Stomach (tissue), 9 donors: ENCODE results near the gene ELP1. TPM values are rescaled to one million over a fixed set of nuclear protein-coding genes. Genes with fewer than 3 reads are reported as not detected.
"Not testable (repeated sequence)": the region's sequence is repeated elsewhere in the genome, so short reads cannot be mapped to it uniquely, and the experiment has no call there.

Experiments used
- DNase-seq, 2 donors: peaks; one replicate each; pipeline versions ENCODE4 v3.0.0 to v3.0.0-alpha.2; 2013 to 2019
- H3K27ac ChIP-seq, 5 donors: fragments of 200-600 bp in 4 of 5; sonication (generic) in 4 of 5; one replicate each; pipeline ENCODE4 v1.5.1; 2013 to 2019; ENCODE audit warnings: mild to moderate bottlenecking in 1 of 5, moderate library complexity in 1 of 5
- H3K27me3 ChIP-seq, 3 donors: fragments of 200-600 bp; sonication (generic); one replicate each; pipeline ENCODE4 v1.5.1; 2017 to 2019; ENCODE audit warnings: mixed run types in 1 of 3
- H3K36me3 ChIP-seq, 4 donors: fragments of 200-600 bp; sonication (generic); 1 replicate in 3 of 4; 2 replicates in 1 of 4; pipeline ENCODE4 v1.5.1; 2016 to 2019
- H3K4me1 ChIP-seq, 4 donors: fragments of 200-600 bp; sonication (generic); one replicate each; pipeline ENCODE4 v1.5.1; 2016 to 2019
- H3K4me3 ChIP-seq, 4 donors: fragments of 200-600 bp; sonication (generic) in 3 of 4; one replicate each; pipeline ENCODE4 v1.5.1; 2016 to 2019; ENCODE audit warnings: mild to moderate bottlenecking in 1 of 4
- H3K9me3 ChIP-seq, 4 donors: fragments of 200-600 bp; sonication (generic); one replicate each; pipeline ENCODE4 v1.5.1; 2016 to 2019
- CTCF ChIP-seq, 7 experiments: fragments of 450-650 bp in 4 of 7; fragments of 200-600 bp in 3 of 7; sonication (generic) in 3 of 7; IDR thresholded peaks; one replicate each; pipeline ENCODE4 v1.5.1; 2016 to 2019; ENCODE audit warnings: antibody characterized with exemption in 7 of 7, control low read depth in 2 of 7, mild to moderate bottlenecking in 1 of 7
- EP300 ChIP-seq: sonication (generic); formaldehyde crosslinking; IDR thresholded peaks from one replicate; pipeline ENCODE4 v1.6.1; 2017; ENCODE audit warnings: antibody characterized with exemption
- POLR2A ChIP-seq, 4 donors: fragments of 450-650 bp; IDR thresholded peaks; one replicate each; pipeline ENCODE4 v1.6.1; 2016; ENCODE audit warnings: antibody characterized with exemption in 4 of 4, control low read depth in 2 of 4, mild to moderate bottlenecking in 1 of 4, moderate library complexity in 1 of 4
- POLR2AphosphoS5 ChIP-seq, 3 donors: sonication (generic); formaldehyde crosslinking; IDR thresholded peaks; one replicate each; pipeline ENCODE4 v1.6.1; 2016; ENCODE audit warnings: antibody characterized with exemption in 3 of 3
- WGBS, 5 donors: extraction: QIAGEN DNeasy Blood & Tissue Kit in 3 of 5; methylation state at CpG; one replicate each; pipeline versions ENCODE4 v1.1.5 to v1.1.7; 2013 to 2018; 5-methylcytosine and 5-hydroxymethylcytosine counted together
- intact Hi-C: fragments of 100-400 bp; cut with DNase I; formaldehyde crosslinking; loops from one replicate; pipeline ENCODE4 v1.15.1; 2023; ENCODE audit warnings: low total_unique reads
- polyA plus RNA-seq, 3 donors: library from polyadenylated mRNA; stranded (reverse); fragments of 200-250 nt; gene quantifications; one replicate each; pipeline ENCODE4 v1.2.3, GENCODE V29; 2013
- total RNA-seq, 5 donors: library from RNA; depleted of rRNA; stranded (reverse); fragments of >200 nt; gene quantifications; one replicate each; pipeline versions ENCODE4 v1.1.0 to v1.2.3, GENCODE V29; 2014 to 2016
- donor health status: healthy with polysubstance abuse.
- donor health status: Bipolar disorder and iron deficiency.
- donor health status: healthy.

The ELP1 gene
- total and polyA plus RNA-seq, 8 donors = 6.0 to 47.3 (median 19.0) TPM

GRCh38 chr9:108924466-108924865 lies 9.5 kb downstream of the ELP1 start:
- Histone ChIP-seq H3K36me3 (peaks cover 40 to 100% (median 98%) of the 10 kb centered on the region in 4 donors), H3K27me3 (no peaks in the 10 kb centered on the region), H3K27ac (no peak overlapping the region), H3K9me3 (no peaks in the 10 kb centered on the region), H3K4me3 (no peak overlapping the region), H3K4me1 (no peaks in the 10 kb centered on the region)
- intact Hi-C loops = no loop called here
- TF ChIP-seq CTCF (IDR thresholded peaks at IDR 0.05) (no peak), POLR2AphosphoS5 (IDR thresholded peaks at IDR 0.05) (no peak), POLR2A (IDR thresholded peaks at IDR 0.05) (no peak), EP300 (no peak)
- no peak for DNase-seq

GRCh38 chr9:108921200-108921599 lies 12.7 kb downstream of the ELP1 start:
- Histone ChIP-seq H3K4me1 (no peaks in the 10 kb centered on the region), H3K4me3 (no peak overlapping the region), H3K27me3 (no peaks in the 10 kb centered on the region), H3K9me3 (no peaks in the 10 kb centered on the region), H3K27ac (no peak overlapping the region), H3K36me3 (peaks cover 45 to 100% (median 99%) of the 10 kb centered on the region in 4 donors)
- intact Hi-C loops = no loop called here
- no peak for DNase-seq
- WGBS, 5 donors = 90 to 96% (median 93%) methylated on average over 1 of the region's 1 CpG
- no peak for TF ChIP-seq CTCF (IDR thresholded peaks at IDR 0.05)

- H3K4me1 ChIP-seq, H3K27me3 ChIP-seq, H3K27ac ChIP-seq, H3K9me3 ChIP-seq, H3K4me3 ChIP-seq, intact Hi-C loops, DNase-seq: not testable (repeated sequence)
- peaks cover 42 to 100% (median 99%) of the 10 kb centered on the region in 4 donors for H3K36me3 ChIP-seq
- 82 to 97% (median 94%) methylated on average over 1 of the region's 1 CpG for WGBS, 5 donors
Observed at GRCh38 chr9:108920401-108920800, 13.5 kb downstream of the ELP1 start.

GRCh38 chr9:108919517-108919916 lies 14.4 kb downstream of the ELP1 start:
- Histone ChIP-seq H3K27ac (no peak overlapping the region), H3K9me3 (no peaks in the 10 kb centered on the region), H3K36me3 (peaks cover 40 to 100% (median 99%) of the 10 kb centered on the region in 4 donors), H3K4me1 (no peaks in the 10 kb centered on the region), H3K27me3 (no peaks in the 10 kb centered on the region), H3K4me3 (no peak overlapping the region)
- 80 to 88% (median 85%) methylated on average over 6 of the region's 6 CpGs for WGBS, 5 donors
- intact Hi-C loops = no loop called here
- TF ChIP-seq POLR2AphosphoS5 (IDR thresholded peaks at IDR 0.05) = no peak
- no peak for TF ChIP-seq CTCF (IDR thresholded peaks at IDR 0.05)
- TF ChIP-seq POLR2A (IDR thresholded peaks at IDR 0.05) = no peak
- TF ChIP-seq EP300 = no peak
- DNase-seq = peak in 1 of 2 donors; percentile 7

- Histone ChIP-seq H3K27me3 (no peaks in the 10 kb centered on the region), H3K36me3 (peaks cover 48 to 100% (median 98%) of the 10 kb centered on the region in 4 donors), H3K4me1 (no peaks in the 10 kb centered on the region), H3K27ac (no peak overlapping the region), H3K4me3 (no peak overlapping the region), H3K9me3 (no peaks in the 10 kb centered on the region)
- TF ChIP-seq POLR2AphosphoS5 (IDR thresholded peaks at IDR 0.05) (no peak), CTCF (IDR thresholded peaks at IDR 0.05) (no peak), POLR2A (IDR thresholded peaks at IDR 0.05) (no peak), EP300 (no peak)
- DNase-seq = no peak
- WGBS, 5 donors = 81 to 97% (median 94%) methylated on average over 5 of the region's 5 CpGs
- intact Hi-C loops = no loop called here
Observed at GRCh38 chr9:108913391-108913790, 20.5 kb downstream of the ELP1 start.
